HCT116 (cell line): ENCODE measurements around the gene PCDHGC5.

ENCODE experiments used
- CTCF ChIP-seq, 3 experiments: fragments of 200-600 bp in 1 of 3; sonication (generic) in 1 of 3; IDR thresholded peaks in 2 of 3; conservative IDR thresholded peaks in 1 of 3; 2 replicates each; pipeline ENCODE4 v1.5.1; 2012 to 2017; ENCODE audit warnings: low read depth in 2 of 3, low read length in 2 of 3, antibody characterized with exemption in 1 of 3, borderline replicate concordance in 1 of 3, control low read depth in 1 of 3, mild to moderate bottlenecking in 1 of 3, mixed read lengths in 1 of 3, mixed run types in 1 of 3, moderate library complexity in 1 of 3; ENCODE audit not compliant: insufficient read depth in 1 of 3
- TF ChIP-seq, protein P1 (sequence below): IDR thresholded peaks from 2 replicates; pipeline ENCODE4 v1.6.1; 2012

GRCh38 chr5:141522301-141522700 is 33.4 kb downstream of the PCDHGC5 start:
- no peak for TF ChIP-seq CTCF (IDR thresholded peaks at IDR 0.05 in 2 of 3, conservative IDR thresholded peaks at IDR 0.05 in 1 of 3; ENCODE audit: borderline replicate concordance in 1 of 3, insufficient read depth in 1 of 3, low read depth in 2 of 3, low read length in 2 of 3)
- TF ChIP-seq, protein P1, sequence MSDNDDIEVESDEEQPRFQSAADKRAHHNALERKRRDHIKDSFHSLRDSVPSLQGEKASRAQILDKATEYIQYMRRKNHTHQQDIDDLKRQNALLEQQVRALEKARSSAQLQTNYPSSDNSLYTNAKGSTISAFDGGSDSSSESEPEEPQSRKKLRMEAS: no peak
